ENCODE measurements around the gene HAPSTR1.
A peak's percentile ranks its signal among the peaks of the same experiment; 100 is the strongest.

The HAPSTR1 gene

GRCh38 chr16:9097266-9098219 lies 6.1 kb downstream of the HAPSTR1 start:
- no peak for DNase-seq

- no peak for DNase-seq
These were observed 7.1 kb downstream of the HAPSTR1 start for GRCh38 chr16:9098377-9099090.

DNA sequence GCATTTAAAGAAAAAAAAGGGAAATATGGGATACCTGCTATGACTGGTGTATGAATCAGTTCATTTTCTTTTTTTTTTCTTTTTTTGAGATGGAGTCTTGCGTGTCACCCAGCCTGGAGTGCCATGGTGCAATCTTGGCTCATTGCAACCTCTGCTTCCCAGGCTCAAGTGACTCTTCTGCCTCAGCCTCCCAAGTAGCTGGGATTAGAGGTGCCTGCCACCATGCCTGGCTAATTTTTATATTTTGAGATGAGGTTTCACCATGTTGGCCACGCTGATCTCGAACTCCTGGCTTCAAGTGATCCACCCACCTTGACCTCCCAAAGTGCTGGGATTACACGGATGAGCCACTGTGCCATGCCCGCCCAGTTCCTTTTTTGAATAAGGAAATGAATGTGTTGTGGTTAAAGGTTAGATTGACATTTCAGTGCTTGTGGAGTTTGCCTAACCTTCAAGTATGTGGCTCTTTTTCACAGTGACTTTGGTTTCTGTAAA lies 7.7 kb downstream of the HAPSTR1 start:
- no peak for DNase-seq

DNA sequence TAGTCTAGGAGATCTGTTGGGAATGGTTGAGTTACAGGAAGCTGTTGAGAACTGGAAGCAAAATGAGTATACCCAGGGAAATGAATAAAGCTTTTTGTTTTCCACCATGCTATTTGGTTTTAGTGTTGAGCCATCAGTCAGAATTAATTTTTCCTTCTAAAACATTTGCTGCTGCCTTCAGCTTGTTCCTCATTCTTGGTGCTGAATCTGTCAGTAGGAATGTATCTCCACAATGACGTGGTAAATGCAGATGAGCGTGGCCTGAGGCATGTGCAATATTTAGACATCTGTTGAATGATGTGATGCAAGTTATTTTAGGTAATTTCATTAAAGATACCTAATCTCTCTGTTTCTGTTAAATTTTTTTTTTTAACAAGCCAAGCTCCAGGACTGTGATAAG lies 10.9 kb downstream of the HAPSTR1 start:
- no peak for DNase-seq

GRCh38 chr16:9102943-9103342 lies 11.5 kb downstream of the HAPSTR1 start:
- DNase-seq, result no peak

- no peak for DNase-seq
These were observed 12.1 kb downstream of the HAPSTR1 start for GRCh38 chr16:9103546-9103945.

- no peak for DNase-seq
These were observed 13.7 kb downstream of the HAPSTR1 start for GRCh38 chr16:9105189-9105588.

DNA sequence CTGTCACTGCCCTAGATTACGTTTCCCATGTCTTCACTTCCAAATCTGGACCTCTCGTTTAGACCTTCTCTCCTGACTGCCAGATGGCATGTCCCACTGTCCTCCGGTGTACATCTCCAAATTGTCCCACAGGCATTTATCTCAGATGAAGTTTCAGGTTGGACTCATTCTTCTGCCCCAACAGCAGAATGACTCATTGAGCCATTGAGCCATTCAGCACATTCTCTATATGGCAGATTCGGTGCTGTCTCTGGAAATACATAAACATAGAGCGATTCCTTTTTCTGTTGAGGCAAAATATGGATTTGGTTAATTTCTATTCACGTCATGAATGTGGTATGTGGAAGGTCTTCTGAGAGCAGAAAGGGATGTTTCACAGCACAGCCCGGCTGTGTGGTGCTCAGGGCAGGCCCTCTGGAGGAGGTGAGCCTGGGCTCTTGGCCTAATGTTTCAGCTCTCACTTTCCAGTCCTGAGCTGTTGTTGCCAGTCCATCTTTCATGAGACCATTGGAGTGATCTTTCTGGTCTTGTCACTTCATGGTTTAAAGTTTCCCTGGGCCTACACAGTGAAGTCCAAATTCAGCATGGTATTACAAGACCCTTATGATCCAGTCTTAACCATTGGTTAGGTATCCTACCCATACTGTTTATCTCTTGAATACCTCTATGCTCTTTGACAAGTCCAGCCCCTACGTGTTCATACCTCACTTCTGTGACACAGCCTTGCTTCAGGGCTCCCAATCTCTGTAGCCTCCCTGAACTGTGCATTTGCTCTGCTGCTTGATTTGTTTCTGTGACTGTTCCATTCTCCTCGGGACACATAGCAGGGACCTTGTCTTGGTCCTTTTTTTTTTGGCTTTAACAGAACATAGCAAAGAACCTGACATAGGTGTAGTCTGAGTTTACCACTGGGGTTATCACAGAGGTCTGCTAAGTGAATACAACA lies 15.9 kb downstream of the HAPSTR1 start:
- DNase-seq, result no peak

- no peak for DNase-seq
These were observed 17.8 kb downstream of the HAPSTR1 start for GRCh38 chr16:9109255-9109654.

GRCh38 chr16:9112166-9112843 lies 20.9 kb downstream of the HAPSTR1 start:
- no peak for DNase-seq

DNA sequence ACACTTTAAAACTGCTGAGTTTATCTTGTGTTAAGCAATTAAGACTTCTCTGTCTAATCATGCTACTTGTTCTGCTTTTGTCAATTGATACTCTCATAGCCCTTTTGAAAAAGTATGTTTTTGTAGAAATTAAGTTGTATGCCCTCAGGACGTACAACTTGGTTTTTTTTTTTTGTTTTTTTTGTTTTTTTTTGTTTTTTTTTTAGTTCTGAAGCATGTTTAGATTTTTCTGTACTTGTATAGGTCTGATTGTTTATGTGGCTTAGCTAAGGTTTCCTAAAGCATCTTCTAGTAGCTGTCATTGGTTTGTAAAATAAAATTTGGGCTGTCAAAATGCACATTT lies 21.4 kb downstream of the HAPSTR1 start:
- DNase-seq, result no peak

DNA sequence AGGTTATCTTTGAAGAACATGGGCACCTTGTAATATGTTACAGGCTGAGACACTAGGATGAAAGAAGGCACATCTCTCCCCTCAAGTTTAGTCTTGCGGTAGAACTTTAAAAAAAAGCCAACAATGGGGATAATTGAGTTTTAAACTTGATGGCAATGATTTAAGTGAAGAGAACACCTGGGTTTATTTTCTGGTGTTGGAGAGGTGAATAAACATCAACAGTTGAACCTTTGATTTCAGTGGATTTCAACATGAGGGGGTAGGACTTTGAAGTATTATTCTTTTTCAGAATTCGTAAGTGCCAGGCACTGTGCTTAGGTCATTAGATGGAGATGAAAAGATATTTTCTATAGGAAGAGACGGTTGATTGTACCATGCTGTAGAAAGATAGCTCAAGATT lies 22.3 kb downstream of the HAPSTR1 start:
- no peak for DNase-seq

DNA sequence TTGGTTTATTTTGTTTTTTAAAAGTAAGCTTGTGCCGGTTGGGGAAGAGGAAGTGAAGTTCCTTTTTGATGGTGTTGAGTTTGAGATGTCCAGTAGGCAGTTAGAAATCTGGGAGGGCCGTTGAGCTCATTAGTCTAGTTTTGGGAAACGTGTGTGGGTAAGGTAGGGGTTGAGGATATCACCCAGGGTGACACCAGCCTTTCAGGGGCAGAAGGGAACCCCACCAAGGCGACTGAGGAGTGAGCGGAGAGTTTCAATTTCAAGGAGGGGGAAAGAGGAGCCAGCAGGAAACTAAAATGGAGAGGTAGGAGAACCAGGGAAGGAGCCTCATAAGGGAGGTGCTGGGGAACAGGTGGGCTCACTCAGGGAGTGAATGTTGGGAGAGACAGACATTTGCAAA lies 22.7 kb downstream of the HAPSTR1 start:
- no peak for DNase-seq

GRCh38 chr16:9114842-9115241 lies 23.4 kb downstream of the HAPSTR1 start:
- DNase-seq, result no peak

DNA sequence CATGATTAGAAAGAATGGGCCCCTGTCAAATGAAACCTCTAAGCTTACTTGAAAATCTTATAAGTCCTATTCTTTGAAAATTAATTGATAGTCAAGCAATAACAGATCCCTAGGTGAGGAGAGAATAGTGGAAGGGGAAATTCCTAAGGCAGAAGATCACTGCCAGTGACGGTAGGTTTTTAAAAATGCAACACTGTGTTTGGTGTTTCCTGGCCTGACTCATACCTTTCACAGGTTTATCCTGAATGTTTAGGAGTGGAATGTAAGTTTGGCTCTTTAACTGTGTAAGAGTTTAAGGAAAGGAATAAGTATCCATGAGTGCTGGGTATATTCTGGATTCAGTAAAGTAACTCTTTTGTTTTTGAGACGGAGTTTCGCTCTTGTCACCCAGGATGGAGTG lies 23.8 kb downstream of the HAPSTR1 start:
- no peak for DNase-seq

DNA sequence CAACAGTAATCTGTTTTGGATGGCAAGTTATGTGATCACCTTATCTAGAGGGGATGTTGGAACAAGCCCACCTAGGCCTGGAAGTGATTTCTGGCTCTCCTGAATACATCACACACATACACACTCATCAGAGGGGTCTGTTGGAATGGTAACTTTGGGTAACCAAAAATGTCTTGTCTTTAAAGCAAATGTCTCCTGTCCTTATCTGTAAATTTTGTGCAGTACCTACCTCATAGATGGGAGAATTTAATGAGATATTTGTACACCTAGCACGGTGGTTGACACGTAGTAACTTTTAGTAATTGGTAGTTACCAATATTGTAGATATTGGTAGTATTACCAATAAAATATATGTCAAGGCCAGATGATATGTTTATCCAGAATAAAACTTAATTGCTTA lies 24.7 kb downstream of the HAPSTR1 start:
- no peak for DNase-seq

DNA sequence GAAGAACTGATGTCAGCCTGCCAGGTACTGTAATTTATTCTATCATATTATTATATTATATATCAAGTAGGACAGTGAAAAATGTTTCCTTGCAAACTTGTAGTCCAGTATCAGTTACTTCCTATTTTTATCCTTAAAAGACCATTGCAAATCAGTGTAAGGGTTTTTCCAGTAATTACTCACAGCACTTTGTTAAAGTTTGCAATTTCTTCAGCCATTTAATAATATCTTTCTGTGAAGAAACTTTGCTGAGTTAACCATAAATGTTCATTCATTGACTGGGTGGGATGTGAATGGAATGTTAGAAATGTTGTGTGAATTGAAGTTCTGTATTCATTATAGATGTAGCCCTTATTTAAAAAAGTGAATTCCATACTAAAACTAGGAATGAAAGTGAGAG lies 26.7 kb downstream of the HAPSTR1 start:
- DNase-seq, result no peak

- DNase-seq, result peak; percentile 12
These were observed 28.4 kb downstream of the HAPSTR1 start for GRCh38 chr16:9119795-9120194.

DNA sequence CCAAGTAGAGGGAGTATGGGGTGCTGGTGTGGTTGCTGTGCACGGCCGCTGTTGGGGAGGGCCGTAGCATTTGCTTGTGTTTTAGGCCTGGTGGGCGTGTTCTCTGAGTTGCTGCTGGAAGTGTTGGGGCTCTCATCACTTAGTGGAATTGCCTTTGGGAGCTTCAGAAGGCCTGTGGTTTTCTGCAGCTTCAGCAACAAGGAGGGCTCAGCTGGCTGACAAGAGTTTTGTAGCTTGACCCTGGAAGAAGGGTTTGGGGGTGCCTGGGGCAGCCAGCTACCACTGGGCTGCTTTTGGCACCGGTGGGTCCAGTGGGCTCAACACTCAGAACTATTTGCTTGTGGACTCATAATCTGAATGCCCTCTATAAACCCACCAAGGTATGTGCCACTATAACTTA lies 30.9 kb downstream of the HAPSTR1 start:
- no peak for DNase-seq

DNA sequence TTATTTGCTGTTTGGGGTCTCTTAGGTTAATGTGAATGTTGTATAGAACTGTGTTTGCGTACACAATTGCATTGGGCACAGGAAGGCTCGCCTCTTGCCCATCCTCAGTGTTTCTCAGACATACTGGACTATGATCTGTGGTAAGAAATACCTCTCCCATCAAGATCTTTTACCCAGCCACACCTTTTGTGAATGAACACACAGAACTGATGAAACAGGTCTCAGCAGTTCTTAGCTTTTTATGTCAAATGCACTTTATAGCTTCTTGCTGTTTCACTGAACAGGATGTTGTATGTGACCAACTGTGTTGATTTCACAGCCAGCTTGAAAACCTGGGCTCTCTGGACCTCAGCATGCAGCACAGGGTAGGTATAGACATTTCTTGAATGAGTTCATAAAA lies 31.5 kb downstream of the HAPSTR1 start:
- DNase-seq, result no peak

- no peak for DNase-seq
These were observed 32.0 kb downstream of the HAPSTR1 start for GRCh38 chr16:9123401-9123800.

GRCh38 chr16:9123871-9124270 lies 32.4 kb downstream of the HAPSTR1 start:
- no peak for DNase-seq

Data from NCI-H446 treated with DMSO at 0.1 percent for 48 hours (cell line).